Activated CD4-positive, alpha-beta T cell treated with anti-CD3 and anti-CD28 coated beads for 4 hours (primary cell): ENCODE data around the gene ETS2.

Experiments
- DNase-seq, 2 donors: peaks; one replicate each; pipeline ENCODE4 v3.0.0-alpha.2; 2020

ETS2 gene

GRCh38 chr21:38863291-38863690, 57.6 kb downstream of the ETS2 start:
- DNase-seq: no peak

GRCh38 chr21:38863843-38864363, 58.2 kb downstream of the ETS2 start:
- DNase-seq: no peak

GRCh38 chr21:38864964-38865363, 59.2 kb downstream of the ETS2 start:
- no peak for DNase-seq

GRCh38 chr21:38869196-38869595, 63.5 kb downstream of the ETS2 start:
- DNase-seq: no peak

- no peak for DNase-seq
These were observed 64.2 kb downstream of the ETS2 start for GRCh38 chr21:38869946-38870345.
